B cell (primary cell): ENCODE results near the gene SLC2A9. TPM values are rescaled to one million over a fixed set of nuclear protein-coding genes. Genes with fewer than 3 reads are reported as not detected.

Source experiments
- ATAC-seq: fragments of 200-7000 bp; cut with Tn5 transposase; one replicate; pipeline ENCODE4 v1.10.0; 2021; ENCODE audit warnings: low read depth, mild to moderate bottlenecking, moderate number of reproducible peaks, moderate library complexity
- CTCF ChIA-PET: fragments of 350-600 bp; sonication (Branson Sonifier 250); formaldehyde crosslinking; loops from one replicate; lab custom pipeline; 2021; ENCODE audit warnings: antibody characterized with exemption, inconsistent platforms; lab: Charles Lee
- POLR2A ChIA-PET: fragments of 350-600 bp; sonication (Branson Sonifier 250); formaldehyde crosslinking; loops from one replicate; lab custom pipeline; 2021; ENCODE audit warnings: antibody characterized with exemption; lab: Charles Lee
- DNase-seq: peaks from one replicate; pipeline ENCODE4 v3.0.0; 2013
- H2AFZ ChIP-seq: 2 replicates; pipeline ENCODE4 v1.6.1; 2012; ENCODE audit warnings: mild to moderate bottlenecking, low read depth, low read length; ENCODE audit not compliant: insufficient read depth, poor library complexity, severe bottlenecking
- H3K27ac ChIP-seq, 2 donors: 1 replicate in 1 of 2; 2 replicates in 1 of 2; pipeline ENCODE4 v1.5.1; 2012 to 2013; ENCODE audit warnings: low read length in 2 of 2, mild to moderate bottlenecking in 2 of 2, moderate library complexity in 1 of 2
- H3K27me3 ChIP-seq, 4 experiments: fragments of 200-600 bp in 1 of 4; sonication (generic) in 1 of 4; replicated peaks in 1 of 4; 1 replicate in 2 of 4; 2 replicates in 2 of 4; pipeline versions ENCODE4 v1.6.1 to v1.7.0; 2013 to 2016; ENCODE audit warnings: low read length in 3 of 4, mild to moderate bottlenecking in 2 of 4, mixed read lengths in 1 of 4, moderate library complexity in 1 of 4; ENCODE audit not compliant: insufficient read depth in 4 of 4, control insufficient read depth in 3 of 4; ENCODE audit errors: control extremely low read depth in 1 of 4
- H3K36me3 ChIP-seq, 2 experiments: replicated peaks in 1 of 2; 1 replicate in 1 of 2; 2 replicates in 1 of 2; pipeline versions ENCODE4 v1.6.1 to v1.7.1; 2013; ENCODE audit warnings: low read length in 1 of 2; ENCODE audit not compliant: insufficient read depth in 2 of 2, control insufficient read depth in 1 of 2; ENCODE audit errors: control extremely low read depth in 1 of 2, extremely low read depth in 1 of 2
- H3K4me1 ChIP-seq, 2 donors: fragments of 200-600 bp in 1 of 2; sonication (generic) in 1 of 2; 1 replicate in 1 of 2; 2 replicates in 1 of 2; pipeline versions ENCODE4 v1.5.1 to v1.6.1; 2013 to 2017; ENCODE audit warnings: low read length in 2 of 2; ENCODE audit not compliant: control insufficient read depth in 2 of 2, insufficient read depth in 2 of 2
- H3K4me2 ChIP-seq: replicated peaks from 2 replicates; pipeline ENCODE3; 2012; ENCODE audit warnings: mild to moderate bottlenecking, low read depth, low read length; ENCODE audit not compliant: poor library complexity, severe bottlenecking
- H3K4me3 ChIP-seq, 5 experiments: fragments of 200-600 bp in 1 of 5; sonication (generic) in 1 of 5; 1 replicate in 3 of 5; 2 replicates in 2 of 5; pipeline versions ENCODE4 v1.5.1 to v1.7.0; 2011 to 2016; ENCODE audit warnings: low read length in 4 of 5, mild to moderate bottlenecking in 4 of 5, low read depth in 2 of 5, control low read depth in 1 of 5, moderate library complexity in 1 of 5; ENCODE audit not compliant: insufficient read depth in 1 of 5; ENCODE audit errors: control extremely low read depth in 1 of 5, extremely low read depth in 1 of 5
- H3K79me2 ChIP-seq: fragments of 200-600 bp; sonication (generic); one replicate; pipeline ENCODE4 v1.6.0; 2016; ENCODE audit warnings: low read length; ENCODE audit not compliant: control insufficient read depth, insufficient read depth
- H3K9ac ChIP-seq: fragments of 200-600 bp; sonication (generic); 2 replicates; pipeline ENCODE4 v1.6.1; 2017; ENCODE audit warnings: mild to moderate bottlenecking, low read length, moderate library complexity
- H3K9me3 ChIP-seq, 3 donors: one replicate each; pipeline versions ENCODE4 v1.6.1 to v1.7.1; 2013; ENCODE audit warnings: low read length in 2 of 3; ENCODE audit not compliant: control insufficient read depth in 2 of 3, insufficient read depth in 1 of 3; ENCODE audit errors: control extremely low read depth in 1 of 3
- H4K20me1 ChIP-seq: 2 replicates; pipeline ENCODE4 v1.6.0; 2012; ENCODE audit warnings: mild to moderate bottlenecking, low read length; ENCODE audit not compliant: insufficient read depth, control insufficient read depth, poor library complexity, severe bottlenecking
- H3K27ac Mint-ChIP-seq: one replicate; pipeline ENCODE4 v1.8.0; 2021; ENCODE audit warnings: mixed read lengths
- H3K27me3 Mint-ChIP-seq: one replicate; pipeline ENCODE4 v1.8.0; 2021; ENCODE audit warnings: mixed read lengths
- H3K4me1 Mint-ChIP-seq: one replicate; pipeline ENCODE4 v1.8.0; 2021; ENCODE audit warnings: mixed read lengths
- H3K4me3 Mint-ChIP-seq: one replicate; pipeline ENCODE4 v1.8.0; 2021; ENCODE audit warnings: mixed read lengths
- H3K9me3 Mint-ChIP-seq: one replicate; pipeline ENCODE4 v1.8.0; 2022; ENCODE audit warnings: mixed read lengths; ENCODE audit not compliant: insufficient read depth
- CTCF ChIP-seq: fragments of 200-600 bp; IDR thresholded peaks from one replicate; pipeline ENCODE4 v1.8.0; 2022; ENCODE audit warnings: antibody characterized with exemption, mild to moderate bottlenecking
- EZH2 ChIP-seq: IDR thresholded peaks from 2 replicates; pipeline ENCODE4 v1.6.1; 2012; ENCODE audit warnings: borderline replicate concordance, low read depth, mild to moderate bottlenecking, moderate library complexity, low read length; ENCODE audit not compliant: insufficient read depth, poor library complexity, severe bottlenecking
- WGBS: methylation state at CpG from one replicate; pipeline ENCODE4 v1.1.5; 2013; ENCODE audit warnings: missing lambda C conversion rate; ENCODE audit not compliant: insufficient coverage; 5-methylcytosine and 5-hydroxymethylcytosine counted together
- intact Hi-C: fragments of 100-400 bp; cut with micrococcal nuclease; formaldehyde crosslinking; loops from one replicate; pipeline ENCODE4 v1.10.0; 2022
- polyA plus RNA-seq: library from polyadenylated mRNA; depleted of rRNA; stranded (reverse); fragments of >200 nt; gene quantifications from 2 replicates; pipeline ENCODE4 v1.2.3, GENCODE V29; 2012
- total RNA-seq, 2 donors: library from RNA; stranded (reverse); fragments of 120-200 nt in 1 of 2; gene quantifications; 1 replicate in 1 of 2; 2 replicates in 1 of 2; pipeline versions ENCODE4 v1.2.3 to v1.2.4, GENCODE V29; 2013 to 2022

SLC2A9 gene
- total and polyA plus RNA-seq, 2 donors (not counting 1 experiment from before 2014, with no cell fraction given): 0.89 to 2.1 TPM

GRCh38 chr4:9913846-9914245, 107.5 kb downstream of the SLC2A9 start:
- CTCF ChIA-PET: no interaction called here
- DNase-seq (no peak), ATAC-seq (no peak)
- no peak overlapping the region for H3K27ac Mint-ChIP-seq
- no peak for TF ChIP-seq EZH2
- no peak for TF ChIP-seq CTCF
- Histone ChIP-seq H3K9ac (no peak overlapping the region), H3K36me3 (no peaks in the 10 kb centered on the region), H2AFZ (no peak overlapping the region), H3K9me3 (peaks cover 0 to 3% (median 2%) of the 10 kb centered on the region in 3 donors), H3K27ac (no peak overlapping the region), H3K79me2 (no peaks in the 10 kb centered on the region), H3K4me1 (no peaks in the 10 kb centered on the region), H3K27me3 (no peaks in the 10 kb centered on the region), H4K20me1 (no peaks in the 10 kb centered on the region), H3K4me2 (no peak overlapping the region), H3K4me3 (no peak overlapping the region)
- H3K27me3 Mint-ChIP-seq: peaks cover 4% of the 10 kb centered on the region
- POLR2A ChIA-PET: no interaction called here
- WGBS: 100% methylated on average over 1 of the region's 3 CpGs
- H3K4me3 Mint-ChIP-seq: no peak overlapping the region
- intact Hi-C loops: no loop called here
- no peaks in the 10 kb centered on the region for H3K9me3 Mint-ChIP-seq
- no peaks in the 10 kb centered on the region for H3K4me1 Mint-ChIP-seq

DNA sequence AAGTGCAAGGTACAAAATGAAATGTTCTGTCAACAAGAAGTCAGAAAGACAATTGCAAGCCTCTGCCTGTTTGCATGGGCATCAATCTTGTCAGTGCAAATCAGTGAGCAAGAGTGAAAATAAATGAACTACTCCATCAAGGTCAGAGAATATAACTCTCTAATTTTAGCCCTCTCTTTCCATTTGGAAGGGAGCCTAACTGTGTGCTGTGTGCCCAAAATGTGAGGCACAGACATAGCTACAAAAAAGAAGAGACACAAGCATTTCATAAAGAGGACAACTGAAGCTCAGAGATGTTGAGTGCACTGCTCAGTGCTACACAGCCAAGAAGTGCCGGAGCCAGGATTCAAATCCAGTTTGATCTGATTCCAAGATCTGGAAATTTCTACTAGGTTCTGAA, 114.3 kb downstream of the SLC2A9 start:
- Histone ChIP-seq H3K9me3 (peaks cover 0 to 4% (median 3%) of the 10 kb centered on the region in 3 donors), H3K4me3 (no peak overlapping the region), H4K20me1 (no peaks in the 10 kb centered on the region), H3K79me2 (no peaks in the 10 kb centered on the region), H3K36me3 (no peaks in the 10 kb centered on the region), H3K9ac (no peak overlapping the region), H3K4me1 (no peaks in the 10 kb centered on the region), H3K27ac (no peak overlapping the region), H3K4me2 (no peak overlapping the region), H2AFZ (no peak overlapping the region), H3K27me3 (no peaks in the 10 kb centered on the region)
- no peak for ATAC-seq
- no peak for DNase-seq
- H3K9me3 Mint-ChIP-seq: no peaks in the 10 kb centered on the region
- CTCF ChIA-PET: no interaction called here
- POLR2A ChIA-PET: no interaction called here
- no peak overlapping the region for H3K4me3 Mint-ChIP-seq
- no CpG with 5 or more reads among the region's 1 CpG for WGBS
- H3K27ac Mint-ChIP-seq: no peak overlapping the region
- TF ChIP-seq CTCF (no peak), EZH2 (no peak)
- no peaks in the 10 kb centered on the region for H3K4me1 Mint-ChIP-seq
- intact Hi-C loops: no loop called here
- peaks cover 7% of the 10 kb centered on the region for H3K27me3 Mint-ChIP-seq
